ENCODE results near the gene MAG.
A peak's percentile ranks its signal among the peaks of the same experiment; 100 is the strongest.

Gene MAG

GRCh38 chr19:35270381-35270811 is 21.6 kb upstream of the MAG start:
- no peaks in the 10 kb centered on the region for H3K27me3 ChIP-seq (ENCODE audit: insufficient read depth, poor library complexity, severe bottlenecking)
- TF ChIP-seq SPI1 (IDR thresholded peaks at IDR 0.05; ENCODE audit: borderline replicate concordance, low read depth), result no peak
- no peak for TF ChIP-seq CTCF (IDR thresholded peaks at IDR 0.05; ENCODE audit: insufficient read depth, low read length)
- TF ChIP-seq REST (IDR thresholded peaks at IDR 0.05; ENCODE audit: insufficient replicate concordance, low read depth), result no peak
- TF ChIP-seq POLR2AphosphoS5 (IDR thresholded peaks at IDR 0.05; ENCODE audit: low read depth), result no peak
- TF ChIP-seq GABPA (IDR thresholded peaks at IDR 0.05; ENCODE audit: low read depth), result no peak
- H3K27ac ChIP-seq (replicated peaks), result no peak overlapping the region
- H3K4me3 ChIP-seq (replicated peaks; ENCODE audit: insufficient read depth, low read length), result no peak overlapping the region
- DNase-seq (ENCODE audit: low read depth in 1 of 2, low spot score in 1 of 2), result no peak

GRCh38 chr19:35271546-35271945 is 20.4 kb upstream of the MAG start:
- Histone ChIP-seq H3K27me3 (ENCODE audit: insufficient read depth, poor library complexity, severe bottlenecking) (no peaks in the 10 kb centered on the region), H3K4me3 (replicated peaks; ENCODE audit: insufficient read depth, low read length) (no peak overlapping the region), H3K27ac (replicated peaks) (no peak overlapping the region)
- TF ChIP-seq REST (IDR thresholded peaks at IDR 0.05; ENCODE audit: insufficient replicate concordance, low read depth), result no peak
- DNase-seq (ENCODE audit: low read depth in 1 of 2, low spot score in 1 of 2), result no peak

- TF ChIP-seq POLR2AphosphoS5 (IDR thresholded peaks at IDR 0.05; ENCODE audit: low read depth) (peak; percentile 28; the same call in 1 of the 2 replicates), CTCF (IDR thresholded peaks at IDR 0.05; ENCODE audit: insufficient read depth, low read length) (no peak), SPI1 (IDR thresholded peaks at IDR 0.05; ENCODE audit: borderline replicate concordance, low read depth) (peak; percentile 74), REST (IDR thresholded peaks at IDR 0.05; ENCODE audit: insufficient replicate concordance, low read depth) (no peak), GABPA (IDR thresholded peaks at IDR 0.05; ENCODE audit: low read depth) (no peak)
- Histone ChIP-seq H3K4me3 (replicated peaks; ENCODE audit: insufficient read depth, low read length) (no peak overlapping the region), H3K27me3 (ENCODE audit: insufficient read depth, poor library complexity, severe bottlenecking) (no peaks in the 10 kb centered on the region), H3K27ac (replicated peaks) (peak overlapping the region; percentile 10; the same call in 1 of the 2 replicates)
- DNase-seq (ENCODE audit: low read depth in 1 of 2, low spot score in 1 of 2), result peak in 1 of 2 experiments; percentile 73
Observed at GRCh38 chr19:35272122-35272719, 19.7 kb upstream of the MAG start.

Measured in HL-60 (cell line).